GM23248 (cell line): ENCODE measurements around the gene ACOX3. TPM values are rescaled to one million over a fixed set of nuclear protein-coding genes. Genes with fewer than 3 reads are reported as not detected.

Source experiments
- DNase-seq: peaks from one replicate; pipeline ENCODE4 v3.0.0-alpha.2; 2015
- H2AFZ ChIP-seq: fragments of 200-600 bp; sonication (generic); 2 replicates; pipeline ENCODE4 v1.6.1; 2016; ENCODE audit warnings: antibody characterized with exemption
- H3F3A ChIP-seq: fragments of 200-600 bp; sonication (generic); 2 replicates; pipeline ENCODE4 v1.6.1; 2016; ENCODE audit warnings: mild to moderate bottlenecking, antibody characterized with exemption, mixed run types; ENCODE audit not compliant: insufficient read depth
- H3K27ac ChIP-seq: fragments of 200-600 bp; sonication (generic); 2 replicates; pipeline ENCODE4 v1.5.1; 2016; ENCODE audit warnings: mild to moderate bottlenecking
- H3K27me3 ChIP-seq: fragments of 200-600 bp; sonication (generic); replicated peaks from 2 replicates; pipeline ENCODE4 v1.6.1; 2016; ENCODE audit warnings: mild to moderate bottlenecking; ENCODE audit not compliant: insufficient read depth
- H3K36me3 ChIP-seq: fragments of 200-600 bp; sonication (generic); 2 replicates; pipeline ENCODE4 v1.6.1; 2016; ENCODE audit warnings: low read depth, mild to moderate bottlenecking
- H3K4me1 ChIP-seq: fragments of 200-600 bp; sonication (generic); 2 replicates; pipeline ENCODE4 v1.6.1; 2016; ENCODE audit warnings: mild to moderate bottlenecking; ENCODE audit not compliant: insufficient read depth
- H3K4me2 ChIP-seq: fragments of 200-600 bp; sonication (generic); one replicate; pipeline ENCODE4 v1.6.1; 2016; ENCODE audit warnings: mild to moderate bottlenecking; ENCODE audit not compliant: unreplicated experiment
- H3K4me3 ChIP-seq: fragments of 200-600 bp; sonication (generic); 2 replicates; pipeline ENCODE4 v1.5.1; 2016; ENCODE audit warnings: mild to moderate bottlenecking
- H3K79me2 ChIP-seq: fragments of 200-600 bp; sonication (generic); 2 replicates; pipeline ENCODE4 v1.6.1; 2016; ENCODE audit warnings: mild to moderate bottlenecking; ENCODE audit not compliant: insufficient read depth
- H3K9ac ChIP-seq: fragments of 200-600 bp; sonication (generic); 2 replicates; pipeline ENCODE4 v1.6.1; 2016; ENCODE audit warnings: mild to moderate bottlenecking
- H3K9me2 ChIP-seq: fragments of 200-600 bp; sonication (generic); 2 replicates; pipeline ENCODE4 v1.6.1; 2016; ENCODE audit warnings: mixed run types, mild to moderate bottlenecking, moderate library complexity; ENCODE audit not compliant: insufficient read depth
- H3K9me3 ChIP-seq: fragments of 200-600 bp; sonication (generic); one replicate; pipeline ENCODE4 v1.6.1; 2017; ENCODE audit warnings: low read depth
- H4K20me1 ChIP-seq: fragments of 200-600 bp; sonication (generic); 2 replicates; pipeline ENCODE4 v1.6.0; 2016; ENCODE audit not compliant: insufficient read depth
- EZH2 ChIP-seq: fragments of 200-600 bp; sonication (generic); IDR thresholded peaks from 2 replicates; pipeline ENCODE4 v1.6.1; 2018; ENCODE audit warnings: antibody characterized with exemption, mild to moderate bottlenecking; ENCODE audit not compliant: insufficient read depth, poor library complexity, severe bottlenecking
- EZH2phosphoT487 ChIP-seq: fragments of 200-600 bp; sonication (generic); IDR thresholded peaks from 2 replicates; pipeline ENCODE4 v1.6.1; 2018; ENCODE audit warnings: antibody characterized with exemption, moderate library complexity, mild to moderate bottlenecking, low read depth; ENCODE audit not compliant: insufficient read depth
- WGBS, 2 experiments: methylation state at CpG; one replicate each; pipeline ENCODE4 v1.1.6; 2015 to 2017; ENCODE audit warnings: low lambda C conversion rate in 2 of 2, low coverage in 1 of 2; ENCODE audit errors: missing lambda C conversion rate in 2 of 2; 5-methylcytosine and 5-hydroxymethylcytosine counted together
- in situ Hi-C: fragments of 300-500 bp; cut with MboI; formaldehyde crosslinking; loops from 2 replicates; pipeline ENCODE4 v1.15.0; 2020
- polyA plus RNA-seq: library from polyadenylated mRNA; unstranded; fragments of >200 nt; fragmentation: Nextera tagmentation; extraction: Ambion mirVana; gene quantifications from 2 replicates; pipeline ENCODE4 v1.2.1, GENCODE V29; 2016
- total RNA-seq: library from RNA; depleted of rRNA; stranded (reverse); fragments of >200 nt; shearing (Covaris generic); gene quantifications from 2 replicates; pipeline ENCODE4 v1.2.3, GENCODE V29; 2014

The ACOX3 gene
- total and polyA plus RNA-seq, 2 experiments from 2014 or later, result 24.7 to 33.8 TPM

GRCh38 chr4:8383016-8383415 lies 57.5 kb downstream of the ACOX3 start:
- in situ Hi-C loops, result no loop called here
- no peaks in the 10 kb centered on the region for H3K9me2 ChIP-seq
- no peak for DNase-seq
- no peak for TF ChIP-seq EZH2
- no peak for TF ChIP-seq EZH2phosphoT487
- no peak overlapping the region for H3K27ac ChIP-seq
- H3K9ac ChIP-seq, result no peak overlapping the region
- H3K27me3 ChIP-seq, result no peaks in the 10 kb centered on the region
- H3K9me3 ChIP-seq, result no peaks in the 10 kb centered on the region
- no peaks in the 10 kb centered on the region for H3F3A ChIP-seq
- WGBS, 2 experiments, result 91 to 92% methylated on average over 14 of the region's 14 CpGs
- no peak overlapping the region for H2AFZ ChIP-seq
- H3K36me3 ChIP-seq, result no peaks in the 10 kb centered on the region; the same call in 1 of the 2 replicates
- H3K4me3 ChIP-seq, result no peak overlapping the region
- no peaks in the 10 kb centered on the region for H3K79me2 ChIP-seq
- no peaks in the 10 kb centered on the region for H3K4me1 ChIP-seq
- H4K20me1 ChIP-seq, result no peaks in the 10 kb centered on the region
- H3K4me2 ChIP-seq, result no peak overlapping the region

DNA sequence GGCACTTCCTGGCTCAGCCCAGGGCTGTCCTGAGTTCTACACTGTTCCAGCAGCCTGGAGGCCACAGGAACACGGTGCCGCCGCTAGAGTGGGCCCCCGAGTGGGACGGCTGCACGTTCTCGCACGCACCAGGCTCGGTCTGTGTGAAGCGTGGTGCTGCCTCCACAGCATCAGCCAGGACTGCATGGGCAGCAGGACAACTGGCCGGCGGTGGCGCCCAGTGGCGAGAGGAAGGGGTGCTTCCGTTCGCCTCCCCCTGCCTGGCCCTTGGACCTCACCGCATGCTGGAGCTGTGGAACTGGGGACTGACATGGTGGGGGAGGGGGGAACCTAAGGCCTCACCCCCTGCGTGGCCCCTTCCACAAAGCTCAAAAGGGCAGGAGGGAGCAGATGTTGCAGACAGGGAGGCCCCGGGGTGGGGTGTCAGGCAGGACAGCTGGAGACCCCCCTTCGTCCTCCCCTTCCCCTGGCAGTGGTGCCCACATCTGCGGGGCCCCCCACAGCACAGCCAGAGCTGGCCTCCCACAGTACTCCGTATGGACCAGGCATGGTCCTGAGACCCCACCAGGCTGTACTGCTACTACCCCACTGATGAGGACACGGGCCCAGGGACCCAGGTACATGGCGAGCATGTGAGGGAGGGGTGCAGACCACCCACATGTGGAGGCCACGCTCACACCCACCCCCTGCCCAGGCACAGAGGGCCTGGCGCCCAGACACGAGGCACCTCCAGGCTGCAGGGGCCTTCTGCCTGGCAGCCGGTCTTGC lies 58.5 kb downstream of the ACOX3 start:
- Histone ChIP-seq H3K9ac (no peak overlapping the region), H3K9me2 (no peaks in the 10 kb centered on the region), H2AFZ (no peak overlapping the region), H3K27ac (no peak overlapping the region), H3K27me3 (no peaks in the 10 kb centered on the region), H3K4me1 (no peaks in the 10 kb centered on the region), H3K79me2 (no peaks in the 10 kb centered on the region), H3F3A (no peaks in the 10 kb centered on the region), H4K20me1 (no peaks in the 10 kb centered on the region), H3K9me3 (no peaks in the 10 kb centered on the region), H3K36me3 (no peaks in the 10 kb centered on the region; the same call in 1 of the 2 replicates), H3K4me3 (no peak overlapping the region), H3K4me2 (no peak overlapping the region)
- no peak for DNase-seq
- TF ChIP-seq EZH2phosphoT487, result no peak
- no peak for TF ChIP-seq EZH2
- in situ Hi-C loops, result no loop called here
- 83% methylated on average over 25 to 28 of the region's 28 CpGs for WGBS, 2 experiments

GRCh38 chr4:8380511-8381415 lies 59.8 kb downstream of the ACOX3 start:
- in situ Hi-C loops, result no loop called here
- no peaks in the 10 kb centered on the region for H3K4me1 ChIP-seq
- WGBS, 2 experiments, result 92 to 95% methylated on average over 22 of the region's 22 CpGs

GRCh38 chr4:8379771-8380170 lies 60.8 kb downstream of the ACOX3 start:
- in situ Hi-C loops, result no loop called here
- no peak overlapping the region for H3K4me3 ChIP-seq
- no peaks in the 10 kb centered on the region for H3F3A ChIP-seq
- H3K27me3 ChIP-seq, result no peaks in the 10 kb centered on the region
- no peak overlapping the region for H3K9ac ChIP-seq
- H2AFZ ChIP-seq, result no peak overlapping the region
- WGBS, 2 experiments, result 84 to 89% methylated on average over 6 of the region's 6 CpGs
- H3K4me1 ChIP-seq, result no peaks in the 10 kb centered on the region
- no peaks in the 10 kb centered on the region for H3K36me3 ChIP-seq
- no peak for DNase-seq
- H3K4me2 ChIP-seq, result no peak overlapping the region
- H4K20me1 ChIP-seq, result no peaks in the 10 kb centered on the region
- no peaks in the 10 kb centered on the region for H3K9me2 ChIP-seq
- no peaks in the 10 kb centered on the region for H3K79me2 ChIP-seq
- H3K9me3 ChIP-seq, result no peaks in the 10 kb centered on the region
- TF ChIP-seq EZH2phosphoT487, result no peak
- no peak for TF ChIP-seq EZH2
- H3K27ac ChIP-seq, result no peak overlapping the region

More at GRCh38 chr4:8380511-8381415, 59.8 kb downstream of the ACOX3 start:
- Histone ChIP-seq H3K79me2 (no peaks in the 10 kb centered on the region), H3K27ac (no peak overlapping the region), H3K9ac (no peak overlapping the region), H3K4me2 (no peak overlapping the region), H3K27me3 (no peaks in the 10 kb centered on the region), H3F3A (no peaks in the 10 kb centered on the region), H3K4me3 (no peak overlapping the region), H3K9me2 (no peaks in the 10 kb centered on the region), H3K36me3 (no peaks in the 10 kb centered on the region), H2AFZ (no peak overlapping the region), H3K9me3 (no peaks in the 10 kb centered on the region), H4K20me1 (no peaks in the 10 kb centered on the region)
- no peak for TF ChIP-seq EZH2phosphoT487
- no peak for TF ChIP-seq EZH2
- no peak for DNase-seq
